ENCODE measurements around the gene PSME3IP1.

DNA sequence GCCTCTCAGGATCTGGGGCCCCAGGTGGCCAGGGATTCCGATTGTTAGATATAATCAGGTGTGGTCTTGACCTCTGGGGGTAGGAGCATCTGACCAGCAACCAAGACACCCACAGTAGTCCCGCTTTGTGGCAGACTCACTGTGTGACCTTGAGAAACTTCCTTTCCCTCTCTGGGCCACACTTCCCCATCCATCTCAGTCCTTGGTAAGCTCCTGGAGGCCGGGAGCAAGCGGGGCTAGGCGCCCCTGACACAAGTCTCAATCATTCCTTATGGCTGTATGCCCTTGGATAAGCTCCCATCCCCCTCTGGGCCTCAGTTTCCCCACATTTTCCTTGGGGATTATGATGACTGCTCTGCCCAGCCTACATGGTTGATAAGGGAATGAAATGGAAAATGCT is 72.2 kb downstream of the PSME3IP1 start:
- TF ChIP-seq, protein P1, sequence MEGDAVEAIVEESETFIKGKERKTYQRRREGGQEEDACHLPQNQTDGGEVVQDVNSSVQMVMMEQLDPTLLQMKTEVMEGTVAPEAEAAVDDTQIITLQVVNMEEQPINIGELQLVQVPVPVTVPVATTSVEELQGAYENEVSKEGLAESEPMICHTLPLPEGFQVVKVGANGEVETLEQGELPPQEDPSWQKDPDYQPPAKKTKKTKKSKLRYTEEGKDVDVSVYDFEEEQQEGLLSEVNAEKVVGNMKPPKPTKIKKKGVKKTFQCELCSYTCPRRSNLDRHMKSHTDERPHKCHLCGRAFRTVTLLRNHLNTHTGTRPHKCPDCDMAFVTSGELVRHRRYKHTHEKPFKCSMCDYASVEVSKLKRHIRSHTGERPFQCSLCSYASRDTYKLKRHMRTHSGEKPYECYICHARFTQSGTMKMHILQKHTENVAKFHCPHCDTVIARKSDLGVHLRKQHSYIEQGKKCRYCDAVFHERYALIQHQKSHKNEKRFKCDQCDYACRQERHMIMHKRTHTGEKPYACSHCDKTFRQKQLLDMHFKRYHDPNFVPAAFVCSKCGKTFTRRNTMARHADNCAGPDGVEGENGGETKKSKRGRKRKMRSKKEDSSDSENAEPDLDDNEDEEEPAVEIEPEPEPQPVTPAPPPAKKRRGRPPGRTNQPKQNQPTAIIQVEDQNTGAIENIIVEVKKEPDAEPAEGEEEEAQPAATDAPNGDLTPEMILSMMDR (IDR thresholded peaks at IDR 0.05) = no peak
- no peak for TF ChIP-seq POLR2A (IDR thresholded peaks at IDR 0.05)
